ENCODE measurements around the gene NR3C1.

- TF ChIP-seq TOX (CRISPR knock-in tag; IDR thresholded peaks at IDR 0.05; ENCODE audit: borderline replicate concordance) (no peak), CSDC2 (CRISPR knock-in tag; IDR thresholded peaks at IDR 0.05) (no peak), TCF4 (CRISPR knock-in tag; IDR thresholded peaks at IDR 0.05; ENCODE audit: borderline replicate concordance) (no peak), GLIS3 (CRISPR knock-in tag; IDR thresholded peaks at IDR 0.05) (no peak)
Observed at GRCh38 chr5:143277536-143277935, 126.0 kb downstream of the NR3C1 start.

Data from SK-N-SH treated with all-trans-retinoic acid at 6 μM for 48 hours (cell line).